Right lobe of liver (tissue), 5 donors: ENCODE data around the gene CACNG8. TPM values are rescaled to one million over a fixed set of nuclear protein-coding genes. Genes with fewer than 3 reads are reported as not detected.

Source experiments
- microRNA counts: library from miRNA; unstranded; fragments of <30 nt; microRNA quantifications from one replicate; lab custom pipeline; 2016
- small RNA-seq, 2 experiments: library from RNA; depleted of rRNA; stranded (forward); fragments of <200 nt; gene quantifications; one replicate each; pipeline ENCODE3, GENCODE V24; 2016
- total RNA-seq, 6 experiments: library from RNA; depleted of rRNA in 2 of 6; stranded (reverse); fragments of >200 nt in 2 of 6; fragmentation: NEBNext Ultra II Directional in 3 of 6; extraction: Animal tissue kit (Norgen Biotek cat#: 25700) in 3 of 6; gene quantifications; one replicate each; pipeline versions ENCODE4 v1.1.0 to v1.2.4, GENCODE V29; 2016 to 2023
- donor health status: DM: no; HTN: no; CAD: no.
- donor health status: DM: no; HTN: no; CAD: no.
- donor health status: DM: no; HTN: yes; CAD: no.
- donor health status: DM: no; HTN: yes; CAD: no.

CACNG8 gene
- total RNA-seq, 6 experiments from 2014 or later: 0.02 TPM; not detected in 5

MicroRNAs within 50 kb of the gene (microRNA counts, 767-probe panel; counts per million panel counts)
- 237 counts per million for microRNA hsa-miR-935 (lab: Ali Mortazavi, UCI)

Small RNA genes lying within 50 kb of the gene (small RNA-seq; reads per million reads assigned to genes)
- 0 reads per million in 2 experiments for gene AC012314.20

Other genes with a start within 250 kb of the CACNG8 start
- under 1 TPM; 0.20 to 0.56 (median 0.34) TPM for gene NLRP12, start 138.6 kb upstream of the CACNG8 start, total RNA-seq
- gene MYADM, start 95.1 kb upstream of the CACNG8 start, total RNA-seq: 10 to 100 TPM; 15.4 to 38.3 (median 20.9) TPM
- not detected for gene PRKCG, start 80.7 kb upstream of the CACNG8 start, total RNA-seq
- gene CACNG7, start 53.7 kb upstream of the CACNG8 start, total RNA-seq: not detected
- not detected for gene CACNG6, start 28.7 kb downstream of the CACNG8 start, total RNA-seq
- under 1 TPM in 1 of 6 experiments, not detected in 5; 0.37 TPM for gene VSTM1, start 101.0 kb downstream of the CACNG8 start, total RNA-seq
- not detected for gene TARM1, start 118.4 kb downstream of the CACNG8 start, total RNA-seq
- gene OSCAR, start 137.9 kb downstream of the CACNG8 start, total RNA-seq: 1 to 10 TPM in 3 of 6 experiments, under 1 TPM in 3; 0.53 to 2.6 (median 1.0) TPM
- gene NDUFA3, start 139.9 kb downstream of the CACNG8 start, total RNA-seq: 10 to 100 TPM; 29.2 to 77.3 (median 70.1) TPM
- gene TFPT, start 152.7 kb downstream of the CACNG8 start, total RNA-seq: 1 to 10 TPM; 3.5 to 8.2 (median 5.7) TPM
- 10 to 100 TPM; 22.1 to 34.9 (median 27.9) TPM for gene PRPF31, start 152.8 kb downstream of the CACNG8 start, total RNA-seq
- 10 to 100 TPM in 5 of 6 experiments, 1 to 10 TPM in 1; 7.1 to 21.6 (median 15.5) TPM for gene CNOT3, start 174.8 kb downstream of the CACNG8 start, total RNA-seq
- gene LENG1, start 196.8 kb downstream of the CACNG8 start, total RNA-seq: 1 to 10 TPM; 1.2 to 3.5 (median 3.2) TPM
- gene TMC4, start 210.2 kb downstream of the CACNG8 start, total RNA-seq: 1 to 10 TPM in 3 of 6 experiments, under 1 TPM in 3; 0.18 to 2.4 (median 1.1) TPM
- gene MBOAT7, start 226.6 kb downstream of the CACNG8 start, total RNA-seq: 10 to 100 TPM; 26.6 to 57.7 (median 32.9) TPM
- 10 to 100 TPM; 11.8 to 31.9 (median 17.9) TPM for gene TSEN34, start 228.4 kb downstream of the CACNG8 start, total RNA-seq
- 100 to 1,000 TPM; 399 to 706 (median 486) TPM for gene RPS9, start 237.9 kb downstream of the CACNG8 start, total RNA-seq